Sigmoid colon (tissue), 4 donors: ENCODE measurements around the gene ATIC.

Experiments used
- CTCF ChIP-seq, 4 experiments: fragments of 450-650 bp in 3 of 4; fragments of 200-600 bp in 1 of 4; IDR thresholded peaks; one replicate each; pipeline ENCODE4 v1.5.1; 2016 to 2019; ENCODE audit warnings: antibody characterized with exemption in 4 of 4, mild to moderate bottlenecking in 3 of 4, moderate library complexity in 2 of 4
- POLR2A ChIP-seq, 2 donors: fragments of 450-650 bp; IDR thresholded peaks; one replicate each; pipeline ENCODE4 v1.6.1; 2016; ENCODE audit warnings: antibody characterized with exemption in 2 of 2, mild to moderate bottlenecking in 2 of 2, moderate library complexity in 2 of 2
- POLR2AphosphoS5 ChIP-seq, 4 donors: sonication (generic); formaldehyde crosslinking; IDR thresholded peaks; one replicate each; pipeline ENCODE4 v1.6.1; 2017; ENCODE audit warnings: antibody characterized with exemption in 4 of 4

- TF ChIP-seq CTCF (IDR thresholded peaks at IDR 0.05), result no peak
- TF ChIP-seq POLR2A (IDR thresholded peaks at IDR 0.05), result no peak
- no peak for TF ChIP-seq POLR2AphosphoS5 (IDR thresholded peaks at IDR 0.05)
Observed at GRCh38 chr2:215313255-215313613, 1.4 kb downstream of the ATIC start.
